ENCODE data around the gene PIWIL1.

Gene PIWIL1

DNA sequence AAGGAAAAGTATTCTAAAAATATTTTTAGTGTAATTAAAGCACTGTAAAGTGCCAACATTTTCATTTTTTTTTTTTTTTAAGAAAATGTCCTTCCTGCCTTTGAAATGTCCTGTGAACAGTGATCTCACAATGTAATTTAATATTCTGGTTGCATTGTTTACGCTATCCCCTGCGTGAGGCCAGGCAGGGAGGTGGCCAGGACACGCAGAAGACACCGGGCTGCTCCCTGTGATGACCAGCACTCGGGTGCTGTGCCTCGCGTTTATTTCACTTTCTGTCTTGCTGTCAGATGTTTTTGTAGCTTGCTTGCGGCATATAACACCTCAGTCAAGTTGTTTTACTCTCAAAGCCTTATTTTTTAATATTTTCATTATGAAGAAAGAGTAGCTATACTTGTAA is 18.5 kb downstream of the PIWIL1 start:
- H3K4me3 ChIP-seq (replicated peaks; ENCODE audit: low read depth, low read length) = no peak overlapping the region
- no peak for DNase-seq (ENCODE audit: extremely low read depth, low read depth)
- TF ChIP-seq, protein P1, sequence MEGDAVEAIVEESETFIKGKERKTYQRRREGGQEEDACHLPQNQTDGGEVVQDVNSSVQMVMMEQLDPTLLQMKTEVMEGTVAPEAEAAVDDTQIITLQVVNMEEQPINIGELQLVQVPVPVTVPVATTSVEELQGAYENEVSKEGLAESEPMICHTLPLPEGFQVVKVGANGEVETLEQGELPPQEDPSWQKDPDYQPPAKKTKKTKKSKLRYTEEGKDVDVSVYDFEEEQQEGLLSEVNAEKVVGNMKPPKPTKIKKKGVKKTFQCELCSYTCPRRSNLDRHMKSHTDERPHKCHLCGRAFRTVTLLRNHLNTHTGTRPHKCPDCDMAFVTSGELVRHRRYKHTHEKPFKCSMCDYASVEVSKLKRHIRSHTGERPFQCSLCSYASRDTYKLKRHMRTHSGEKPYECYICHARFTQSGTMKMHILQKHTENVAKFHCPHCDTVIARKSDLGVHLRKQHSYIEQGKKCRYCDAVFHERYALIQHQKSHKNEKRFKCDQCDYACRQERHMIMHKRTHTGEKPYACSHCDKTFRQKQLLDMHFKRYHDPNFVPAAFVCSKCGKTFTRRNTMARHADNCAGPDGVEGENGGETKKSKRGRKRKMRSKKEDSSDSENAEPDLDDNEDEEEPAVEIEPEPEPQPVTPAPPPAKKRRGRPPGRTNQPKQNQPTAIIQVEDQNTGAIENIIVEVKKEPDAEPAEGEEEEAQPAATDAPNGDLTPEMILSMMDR (IDR thresholded peaks at IDR 0.05; ENCODE audit: low read depth, low read length, missing control alignments) = no peak

- DNase-seq (ENCODE audit: extremely low read depth, low read depth) = no peak
Observed at GRCh38 chr12:130357241-130357640, 19.6 kb downstream of the PIWIL1 start.

GRCh38 chr12:130357729-130358330 is 20.1 kb downstream of the PIWIL1 start:
- no peak for DNase-seq (ENCODE audit: extremely low read depth, low read depth)
- TF ChIP-seq, protein P1 (IDR thresholded peaks at IDR 0.05; ENCODE audit: low read depth, low read length, missing control alignments) = no peak
- no peak overlapping the region for H3K4me3 ChIP-seq (replicated peaks; ENCODE audit: low read depth, low read length)

More at GRCh38 chr12:130357241-130357640, 19.6 kb downstream of the PIWIL1 start:
- TF ChIP-seq, protein P1 (IDR thresholded peaks at IDR 0.05; ENCODE audit: low read depth, low read length, missing control alignments) = no peak
- H3K4me3 ChIP-seq (replicated peaks; ENCODE audit: low read depth, low read length) = no peak overlapping the region

- TF ChIP-seq, protein P1 (IDR thresholded peaks at IDR 0.05; ENCODE audit: low read depth, low read length, missing control alignments) = no peak
- H3K4me3 ChIP-seq (replicated peaks; ENCODE audit: low read depth, low read length) = no peak overlapping the region
- DNase-seq (ENCODE audit: extremely low read depth, low read depth) = no peak
Observed at GRCh38 chr12:130362060-130362459, 24.4 kb downstream of the PIWIL1 start.

GRCh38 chr12:130364578-130364977 is 26.9 kb downstream of the PIWIL1 start:
- no peak overlapping the region for H3K4me3 ChIP-seq (replicated peaks; ENCODE audit: low read depth, low read length)
- TF ChIP-seq, protein P1 (IDR thresholded peaks at IDR 0.05; ENCODE audit: low read depth, low read length, missing control alignments) = no peak
- DNase-seq (ENCODE audit: extremely low read depth, low read depth) = no peak

GRCh38 chr12:130366159-130366558 is 28.5 kb downstream of the PIWIL1 start:
- H3K4me3 ChIP-seq (replicated peaks; ENCODE audit: low read depth, low read length) = no peak overlapping the region
- TF ChIP-seq, protein P1 (IDR thresholded peaks at IDR 0.05; ENCODE audit: low read depth, low read length, missing control alignments) = no peak
- no peak for DNase-seq (ENCODE audit: extremely low read depth, low read depth)

DNA sequence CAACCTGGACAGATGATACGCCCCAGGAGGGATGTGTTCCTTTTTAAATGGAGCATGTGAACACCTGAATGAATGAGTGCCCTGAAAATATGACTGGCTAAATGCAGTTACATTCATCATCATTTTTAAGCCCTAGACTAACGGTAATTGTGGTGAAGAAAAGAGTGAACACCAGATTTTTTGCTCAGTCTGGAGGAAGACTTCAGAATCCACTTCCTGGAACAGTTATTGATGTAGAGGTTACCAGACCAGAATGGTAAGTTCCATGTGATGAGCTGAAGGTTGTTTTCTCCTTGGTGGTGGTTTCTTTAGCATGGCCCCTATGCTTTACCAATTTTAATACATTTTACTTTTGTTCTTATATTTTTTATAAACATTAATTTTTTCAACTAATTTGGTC is 29.3 kb downstream of the PIWIL1 start:
- no peak overlapping the region for H3K4me3 ChIP-seq (replicated peaks; ENCODE audit: low read depth, low read length)
- no peak for DNase-seq (ENCODE audit: extremely low read depth, low read depth)
- TF ChIP-seq, protein P1 (IDR thresholded peaks at IDR 0.05; ENCODE audit: low read depth, low read length, missing control alignments) = no peak

Data from HFF-Myc (cell line).